A673 (cell line): Measurements from ENCODE around the gene ACOX3. TPM values are rescaled to one million over a fixed set of nuclear protein-coding genes. Genes with fewer than 3 reads are reported as not detected.

ENCODE experiments used
- BruUV-seq: library from RNA; stranded (reverse); fragments of 400-500 nt; replicated peaks from 2 replicates; lab custom pipeline; 2021; lab: Mats Ljungman, UMichigan
- CTCF ChIA-PET: fragments of 300-600 bp; sonication (Branson Sonifier 250); formaldehyde crosslinking; loops from one replicate; lab custom pipeline; 2022; ENCODE audit warnings: antibody characterized with exemption; lab: Charles Lee
- POLR2A ChIA-PET: fragments of 300-600 bp; sonication (Branson Sonifier 250); formaldehyde crosslinking; loops from one replicate; lab custom pipeline; 2022; ENCODE audit warnings: antibody characterized with exemption; ENCODE audit not compliant: low non-redundant PET; lab: Charles Lee
- DNase-seq: peaks from one replicate; pipeline ENCODE4 v3.0.0-alpha.2; 2015; ENCODE audit warnings: low spot score
- H3K27ac ChIP-seq: fragments of 200-600 bp; sonication (generic); 2 replicates; pipeline ENCODE4 v1.5.1; 2016; ENCODE audit warnings: mixed run types, low read depth, mild to moderate bottlenecking, mixed read lengths, antibody characterized with exemption, low read length; ENCODE audit not compliant: poor library complexity, severe bottlenecking
- H3K27me3 ChIP-seq: fragments of 200-600 bp; sonication (generic); replicated peaks from 2 replicates; pipeline ENCODE4 v1.6.1; 2017; ENCODE audit warnings: mixed run types, low read depth, mild to moderate bottlenecking, mixed read lengths, antibody characterized with exemption, low read length; ENCODE audit not compliant: insufficient read depth, poor library complexity
- H3K36me3 ChIP-seq: fragments of 200-600 bp; sonication (generic); 2 replicates; pipeline ENCODE4 v1.6.1; 2016; ENCODE audit warnings: mixed run types, mild to moderate bottlenecking, mixed read lengths, antibody characterized with exemption, low read length; ENCODE audit not compliant: insufficient read depth, poor library complexity, severe bottlenecking
- H3K4me1 ChIP-seq: fragments of 200-600 bp; sonication (generic); 2 replicates; pipeline ENCODE4 v1.6.1; 2017; ENCODE audit warnings: mixed run types, mild to moderate bottlenecking, mixed read lengths, antibody characterized with exemption, low read length; ENCODE audit not compliant: insufficient read depth, poor library complexity, severe bottlenecking
- H3K4me3 ChIP-seq: fragments of 200-600 bp; sonication (generic); 2 replicates; pipeline ENCODE4 v1.5.1; 2016; ENCODE audit warnings: low read depth, mixed run types, mild to moderate bottlenecking, mixed read lengths, low read length; ENCODE audit not compliant: poor library complexity, severe bottlenecking
- H3K9me3 ChIP-seq: fragments of 200-600 bp; sonication (generic); 2 replicates; pipeline ENCODE4 v1.6.1; 2016; ENCODE audit warnings: mixed run types, low read depth, mild to moderate bottlenecking, mixed read lengths, antibody characterized with exemption, low read length; ENCODE audit not compliant: poor library complexity, severe bottlenecking
- EZH2 ChIP-seq: fragments of 200-600 bp; sonication (generic); IDR thresholded peaks from 2 replicates; pipeline ENCODE4 v1.6.1; 2017; ENCODE audit warnings: borderline replicate concordance, low read depth, mild to moderate bottlenecking, mixed read lengths, antibody characterized with exemption, low read length; ENCODE audit not compliant: poor library complexity, severe bottlenecking
- intact Hi-C: fragments of 100-400 bp; cut with micrococcal nuclease; formaldehyde crosslinking; loops from one replicate; pipeline ENCODE4 v1.10.0; 2022; ENCODE audit not compliant: unreplicated experiment
- total RNA-seq: library from RNA; stranded (reverse); gene quantifications from 2 replicates; pipeline ENCODE4 v1.2.3, GENCODE V29; 2021
- TF ChIP-seq, protein P1 (sequence below): fragments of 300-800, 200-600 bp; sonication (generic); conservative IDR thresholded peaks from 2 replicates; pipeline ENCODE4 v1.5.1; 2017; ENCODE audit warnings: low read depth, mild to moderate bottlenecking, antibody characterized with exemption, low read length, moderate library complexity, mixed read lengths

ACOX3 gene
- total RNA-seq, 1 experiment from 2014 or later, result 14.3 TPM

DNA sequence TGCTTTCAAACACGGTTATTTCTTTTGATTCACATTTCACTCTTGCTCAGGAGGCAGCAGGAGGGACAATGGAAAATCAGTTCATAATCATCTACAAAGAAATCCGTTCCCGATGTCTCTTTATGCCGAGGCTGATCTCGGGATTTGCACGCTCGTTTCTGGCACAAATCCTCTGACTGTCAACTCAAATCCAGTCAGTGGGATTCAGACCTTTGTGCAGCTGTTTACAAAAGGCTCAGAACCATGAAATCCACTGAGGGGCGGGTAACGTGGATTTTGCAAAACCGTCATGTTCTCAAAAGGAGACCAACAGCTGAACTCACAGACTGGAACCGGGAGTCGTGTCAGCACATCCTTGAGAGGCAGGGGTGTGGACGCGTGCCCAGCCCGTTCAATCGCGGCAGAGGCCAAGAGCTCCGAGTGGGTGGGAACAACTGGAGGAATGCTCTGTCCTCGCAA is 46.4 kb downstream of the ACOX3 start:
- Histone ChIP-seq H3K27ac (no peak overlapping the region), H3K9me3 (no peaks in the 10 kb centered on the region), H3K4me3 (no peak overlapping the region), H3K36me3 (no peaks in the 10 kb centered on the region), H3K4me1 (peaks cover 6% of the 10 kb centered on the region), H3K27me3 (no peaks in the 10 kb centered on the region)
- POLR2A ChIA-PET, result no interaction called here
- intact Hi-C loops, result no loop called here
- no TSS peak for BruUV-seq
- DNase-seq, result no peak
- CTCF ChIA-PET, result no interaction called here
- no peak for TF ChIP-seq EZH2
- TF ChIP-seq, protein P1, sequence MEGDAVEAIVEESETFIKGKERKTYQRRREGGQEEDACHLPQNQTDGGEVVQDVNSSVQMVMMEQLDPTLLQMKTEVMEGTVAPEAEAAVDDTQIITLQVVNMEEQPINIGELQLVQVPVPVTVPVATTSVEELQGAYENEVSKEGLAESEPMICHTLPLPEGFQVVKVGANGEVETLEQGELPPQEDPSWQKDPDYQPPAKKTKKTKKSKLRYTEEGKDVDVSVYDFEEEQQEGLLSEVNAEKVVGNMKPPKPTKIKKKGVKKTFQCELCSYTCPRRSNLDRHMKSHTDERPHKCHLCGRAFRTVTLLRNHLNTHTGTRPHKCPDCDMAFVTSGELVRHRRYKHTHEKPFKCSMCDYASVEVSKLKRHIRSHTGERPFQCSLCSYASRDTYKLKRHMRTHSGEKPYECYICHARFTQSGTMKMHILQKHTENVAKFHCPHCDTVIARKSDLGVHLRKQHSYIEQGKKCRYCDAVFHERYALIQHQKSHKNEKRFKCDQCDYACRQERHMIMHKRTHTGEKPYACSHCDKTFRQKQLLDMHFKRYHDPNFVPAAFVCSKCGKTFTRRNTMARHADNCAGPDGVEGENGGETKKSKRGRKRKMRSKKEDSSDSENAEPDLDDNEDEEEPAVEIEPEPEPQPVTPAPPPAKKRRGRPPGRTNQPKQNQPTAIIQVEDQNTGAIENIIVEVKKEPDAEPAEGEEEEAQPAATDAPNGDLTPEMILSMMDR, result no peak

- H3K27ac ChIP-seq, result no peak overlapping the region
- no peak for DNase-seq
- no peaks in the 10 kb centered on the region for H3K27me3 ChIP-seq
- TF ChIP-seq, protein P1, result no peak
- no peak for TF ChIP-seq EZH2
- no TSS peak for BruUV-seq
- ChIA-PET POLR2A (no interaction called here), CTCF (no interaction called here)
- H3K4me3 ChIP-seq, result no peak overlapping the region
- H3K4me1 ChIP-seq, result peaks cover 6% of the 10 kb centered on the region
- no peaks in the 10 kb centered on the region for H3K9me3 ChIP-seq
- intact Hi-C loops, result no loop called here
- H3K36me3 ChIP-seq, result no peaks in the 10 kb centered on the region
Measured at GRCh38 chr4:8393593-8394038, 46.9 kb downstream of the ACOX3 start.

DNA sequence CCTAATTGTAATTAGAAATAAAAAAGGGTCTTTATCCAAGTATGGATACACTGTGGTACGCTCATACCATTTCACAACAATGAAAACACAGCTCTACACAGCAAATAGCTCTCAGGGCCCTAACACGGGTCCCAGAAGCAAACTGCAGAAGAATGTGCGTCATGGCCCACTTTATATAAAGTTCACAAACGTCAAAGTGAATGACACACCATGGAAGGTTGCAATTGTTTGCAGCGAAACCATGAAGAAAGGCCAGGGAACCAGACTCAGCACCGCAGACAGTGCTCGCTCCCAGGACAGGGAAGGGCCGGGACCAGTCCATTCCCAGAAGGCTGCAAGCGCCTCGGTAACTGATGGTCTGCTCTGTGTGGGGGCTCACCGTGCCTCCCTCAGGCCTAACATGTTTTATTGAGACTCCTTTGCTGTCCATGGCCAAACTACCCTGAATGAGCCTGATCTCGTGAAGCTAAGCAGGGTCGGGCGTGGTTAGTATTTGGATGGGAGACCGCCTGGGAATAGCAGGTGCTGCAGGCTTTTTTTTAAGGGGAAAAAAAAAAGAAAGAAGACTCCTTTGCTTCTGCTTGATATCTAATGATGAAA is 47.8 kb downstream of the ACOX3 start:
- peaks cover 6% of the 10 kb centered on the region for H3K4me1 ChIP-seq
- H3K27me3 ChIP-seq, result no peaks in the 10 kb centered on the region
- intact Hi-C loops, result no loop called here
- H3K4me3 ChIP-seq, result no peak overlapping the region
- CTCF ChIA-PET, result interaction anchor here (0.7 kb wide), 1 partner anchor 18 kb away, joined by 4 read pairs; no protein-coding TSS in a partner anchor
- no peak for DNase-seq
- POLR2A ChIA-PET, result no interaction called here
- no peaks in the 10 kb centered on the region for H3K36me3 ChIP-seq
- H3K27ac ChIP-seq, result no peak overlapping the region
- TF ChIP-seq, protein P1, result no peak
- no peak for TF ChIP-seq EZH2
- BruUV-seq, result no TSS peak
- H3K9me3 ChIP-seq, result no peaks in the 10 kb centered on the region
